Stomach (tissue), 9 donors: ENCODE measurements around the gene FBXL14. TPM values are rescaled to one million over a fixed set of nuclear protein-coding genes. Genes with fewer than 3 reads are reported as not detected.

Source experiments
- DNase-seq, 2 donors: peaks; one replicate each; pipeline versions ENCODE4 v3.0.0 to v3.0.0-alpha.2; 2013 to 2019
- H3K27ac ChIP-seq, 5 donors: fragments of 200-600 bp in 4 of 5; sonication (generic) in 4 of 5; one replicate each; pipeline ENCODE4 v1.5.1; 2013 to 2019; ENCODE audit warnings: mild to moderate bottlenecking in 1 of 5, moderate library complexity in 1 of 5
- H3K27me3 ChIP-seq, 3 donors: fragments of 200-600 bp; sonication (generic); one replicate each; pipeline ENCODE4 v1.5.1; 2017 to 2019; ENCODE audit warnings: mixed run types in 1 of 3
- H3K36me3 ChIP-seq, 4 donors: fragments of 200-600 bp; sonication (generic); 1 replicate in 3 of 4; 2 replicates in 1 of 4; pipeline ENCODE4 v1.5.1; 2016 to 2019
- H3K4me1 ChIP-seq, 4 donors: fragments of 200-600 bp; sonication (generic); one replicate each; pipeline ENCODE4 v1.5.1; 2016 to 2019
- H3K4me3 ChIP-seq, 4 donors: fragments of 200-600 bp; sonication (generic) in 3 of 4; one replicate each; pipeline ENCODE4 v1.5.1; 2016 to 2019; ENCODE audit warnings: mild to moderate bottlenecking in 1 of 4
- H3K9me3 ChIP-seq, 4 donors: fragments of 200-600 bp; sonication (generic); one replicate each; pipeline ENCODE4 v1.5.1; 2016 to 2019
- CTCF ChIP-seq, 7 experiments: fragments of 450-650 bp in 4 of 7; fragments of 200-600 bp in 3 of 7; sonication (generic) in 3 of 7; IDR thresholded peaks; one replicate each; pipeline ENCODE4 v1.5.1; 2016 to 2019; ENCODE audit warnings: antibody characterized with exemption in 7 of 7, control low read depth in 2 of 7, mild to moderate bottlenecking in 1 of 7
- EP300 ChIP-seq: sonication (generic); formaldehyde crosslinking; IDR thresholded peaks from one replicate; pipeline ENCODE4 v1.6.1; 2017; ENCODE audit warnings: antibody characterized with exemption
- POLR2A ChIP-seq, 4 donors: fragments of 450-650 bp; IDR thresholded peaks; one replicate each; pipeline ENCODE4 v1.6.1; 2016; ENCODE audit warnings: antibody characterized with exemption in 4 of 4, control low read depth in 2 of 4, mild to moderate bottlenecking in 1 of 4, moderate library complexity in 1 of 4
- POLR2AphosphoS5 ChIP-seq, 3 donors: sonication (generic); formaldehyde crosslinking; IDR thresholded peaks; one replicate each; pipeline ENCODE4 v1.6.1; 2016; ENCODE audit warnings: antibody characterized with exemption in 3 of 3
- WGBS, 5 donors: extraction: QIAGEN DNeasy Blood & Tissue Kit in 3 of 5; methylation state at CpG; one replicate each; pipeline versions ENCODE4 v1.1.5 to v1.1.7; 2013 to 2018; 5-methylcytosine and 5-hydroxymethylcytosine counted together
- intact Hi-C: fragments of 100-400 bp; cut with DNase I; formaldehyde crosslinking; loops from one replicate; pipeline ENCODE4 v1.15.1; 2023; ENCODE audit warnings: low total_unique reads
- polyA plus RNA-seq, 3 donors: library from polyadenylated mRNA; stranded (reverse); fragments of 200-250 nt; gene quantifications; one replicate each; pipeline ENCODE4 v1.2.3, GENCODE V29; 2013
- total RNA-seq, 5 donors: library from RNA; depleted of rRNA; stranded (reverse); fragments of >200 nt; gene quantifications; one replicate each; pipeline versions ENCODE4 v1.1.0 to v1.2.3, GENCODE V29; 2014 to 2016
- donor health status: healthy with polysubstance abuse.
- donor health status: Bipolar disorder and iron deficiency.
- donor health status: healthy.

FBXL14 gene
- total and polyA plus RNA-seq, 8 donors = 2.6 to 36.2 (median 7.9) TPM; not detected in 1

- WGBS, 5 donors = 33 to 49% (median 44%) methylated on average over 4 to 5 of the region's 5 CpGs
- no peak for DNase-seq
- Histone ChIP-seq H3K4me1 (peaks cover 5 to 15% (median 13%) of the 10 kb centered on the region in 4 donors), H3K27ac (no peak overlapping the region), H3K9me3 (no peaks in the 10 kb centered on the region), H3K36me3 (no peaks in the 10 kb centered on the region), H3K27me3 (peaks cover 0 to 43% (median 5%) of the 10 kb centered on the region in 3 donors), H3K4me3 (no peak overlapping the region)
- TF ChIP-seq POLR2A (IDR thresholded peaks at IDR 0.05) = no peak
- no peak for TF ChIP-seq EP300
- TF ChIP-seq CTCF (IDR thresholded peaks at IDR 0.05) = no peak
- TF ChIP-seq POLR2AphosphoS5 (IDR thresholded peaks at IDR 0.05) = no peak
- intact Hi-C loops = no loop called here
Observed at GRCh38 chr12:1519642-1520041, 74.7 kb downstream of the FBXL14 start.

GRCh38 chr12:1518591-1519516 is 75.5 kb downstream of the FBXL14 start:
- H3K4me3 ChIP-seq = peak overlapping the region in 1 of 4 donors; percentile 24
- 22 to 32% (median 25%) methylated on average over 25 to 29 of the region's 29 CpGs for WGBS, 5 donors
- no peaks in the 10 kb centered on the region for H3K36me3 ChIP-seq
- H3K9me3 ChIP-seq = no peaks in the 10 kb centered on the region
- peaks cover 5 to 15% (median 13%) of the 10 kb centered on the region in 4 donors for H3K4me1 ChIP-seq
- peak in 1 of 2 donors; percentile 42 for DNase-seq
- peaks cover 0 to 37% (median 5%) of the 10 kb centered on the region in 3 donors for H3K27me3 ChIP-seq
- no peak overlapping the region for H3K27ac ChIP-seq
- TF ChIP-seq POLR2AphosphoS5 (IDR thresholded peaks at IDR 0.05) = no peak
- TF ChIP-seq CTCF (IDR thresholded peaks at IDR 0.05) = no peak
- TF ChIP-seq EP300 = no peak
- TF ChIP-seq POLR2A (IDR thresholded peaks at IDR 0.05) = no peak
- intact Hi-C loops = no loop called here

GRCh38 chr12:1517734-1518525 is 76.5 kb downstream of the FBXL14 start:
- Histone ChIP-seq H3K27ac (no peak overlapping the region), H3K4me3 (no peak overlapping the region), H3K9me3 (no peaks in the 10 kb centered on the region), H3K36me3 (no peaks in the 10 kb centered on the region), H3K4me1 (peaks cover 5 to 15% (median 13%) of the 10 kb centered on the region in 4 donors), H3K27me3 (peaks cover 0 to 31% (median 5%) of the 10 kb centered on the region in 3 donors)
- DNase-seq = no peak
- TF ChIP-seq POLR2A (IDR thresholded peaks at IDR 0.05) (no peak), CTCF (IDR thresholded peaks at IDR 0.05) (no peak), EP300 (no peak), POLR2AphosphoS5 (IDR thresholded peaks at IDR 0.05) (no peak)
- intact Hi-C loops = no loop called here
- WGBS, 5 donors = 78 to 86% (median 82%) methylated on average over 8 of the region's 8 CpGs

- Histone ChIP-seq H3K36me3 (no peaks in the 10 kb centered on the region), H3K4me3 (no peak overlapping the region), H3K27ac (no peak overlapping the region), H3K4me1 (peaks cover 5 to 15% (median 13%) of the 10 kb centered on the region in 4 donors), H3K9me3 (no peaks in the 10 kb centered on the region), H3K27me3 (peaks cover 0 to 31% (median 5%) of the 10 kb centered on the region in 3 donors)
- WGBS, 5 donors = 20 to 32% (median 25%) methylated on average over 2 of the region's 2 CpGs
- intact Hi-C loops = no loop called here
- TF ChIP-seq POLR2A (IDR thresholded peaks at IDR 0.05) = no peak
- peak in 1 of 7 experiments; percentile 22 for TF ChIP-seq CTCF (IDR thresholded peaks at IDR 0.05)
- DNase-seq = no peak
Observed at GRCh38 chr12:1517007-1517406, 77.4 kb downstream of the FBXL14 start.
